ENCODE measurements around the gene ADAMTS18. TPM values are rescaled to one million over a fixed set of nuclear protein-coding genes. Genes with fewer than 3 reads are reported as not detected.

ADAMTS18 gene
- total and polyA plus RNA-seq, 8 donors, result 0.03 to 0.52 (median 0.14) TPM; not detected in 1

DNA sequence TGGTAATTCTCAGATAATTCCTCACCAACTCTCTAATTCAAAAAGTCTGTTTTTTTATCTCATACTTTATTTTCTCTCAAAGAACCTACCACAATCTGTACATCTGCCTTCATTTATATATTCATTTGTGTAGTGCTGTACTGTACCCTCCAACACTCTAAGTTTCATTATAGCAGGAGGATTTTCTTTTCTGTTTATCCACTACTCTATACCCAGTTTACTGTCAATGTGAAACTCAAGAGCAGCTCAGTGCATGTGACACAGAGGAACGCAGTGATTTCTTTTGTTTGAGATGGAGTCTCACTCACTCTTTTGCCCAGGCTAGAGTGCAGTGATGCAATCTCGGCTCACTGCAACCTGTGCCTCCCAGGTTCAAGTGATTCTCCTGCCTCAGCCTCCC lies 117.8 kb downstream of the ADAMTS18 start:
- peaks cover 0 to 25% (median 0%) of the 10 kb centered on the region in 4 donors for H3K27me3 ChIP-seq
- no peak for TF ChIP-seq CTCF (IDR thresholded peaks at IDR 0.05)
- intact Hi-C loops (cut with DNase I), result no loop called here
- H3K27ac ChIP-seq, result no peak overlapping the region
- WGBS, 2 donors, result 76 to 85% methylated on average over 2 of the region's 2 CpGs
- no peaks in the 10 kb centered on the region for H3K36me3 ChIP-seq
- ATAC-seq (no peak), DNase-seq (no peak), FAIRE-seq (no peak)
- H3K4me3 ChIP-seq, result no peak overlapping the region
- H3K9me3 ChIP-seq, result no peaks in the 10 kb centered on the region
- H3K4me1 ChIP-seq, result no peaks in the 10 kb centered on the region

GRCh38 chr16:77310877-77311276 lies 124.0 kb downstream of the ADAMTS18 start:
- DNase-seq (no peak), FAIRE-seq (no peak), ATAC-seq (no peak)
- no peak overlapping the region for H3K4me3 ChIP-seq
- WGBS, 2 donors, result 57 to 84% methylated on average over 1 of the region's 1 CpG
- H3K36me3 ChIP-seq, result no peaks in the 10 kb centered on the region
- no peaks in the 10 kb centered on the region for H3K9me3 ChIP-seq
- intact Hi-C loops (cut with DNase I), result no loop called here
- H3K4me1 ChIP-seq, result peaks cover 0 to 8% (median 0%) of the 10 kb centered on the region in 3 donors
- H3K27me3 ChIP-seq, result peaks cover 0 to 44% (median 0%) of the 10 kb centered on the region in 4 donors
- no peak overlapping the region for H3K27ac ChIP-seq
- no peak for TF ChIP-seq CTCF (IDR thresholded peaks at IDR 0.05)

- ATAC-seq (peak in 2 of 4 donors; percentile 45 to 61), DNase-seq (no peak), FAIRE-seq (no peak)
- intact Hi-C loops (cut with DNase I), result no loop called here
- WGBS, 2 donors, result 36 to 37% methylated on average over 1 of the region's 1 CpG
- Histone ChIP-seq H3K4me3 (no peak overlapping the region), H3K4me1 (peaks cover 0 to 8% (median 0%) of the 10 kb centered on the region in 3 donors), H3K9me3 (no peaks in the 10 kb centered on the region), H3K27me3 (peaks cover 0 to 41% (median 0%) of the 10 kb centered on the region in 4 donors), H3K36me3 (no peaks in the 10 kb centered on the region), H3K27ac (no peak overlapping the region)
- TF ChIP-seq CTCF (IDR thresholded peaks at IDR 0.05), result no peak
Observed at GRCh38 chr16:77308163-77308561, 126.7 kb downstream of the ADAMTS18 start.

DNA sequence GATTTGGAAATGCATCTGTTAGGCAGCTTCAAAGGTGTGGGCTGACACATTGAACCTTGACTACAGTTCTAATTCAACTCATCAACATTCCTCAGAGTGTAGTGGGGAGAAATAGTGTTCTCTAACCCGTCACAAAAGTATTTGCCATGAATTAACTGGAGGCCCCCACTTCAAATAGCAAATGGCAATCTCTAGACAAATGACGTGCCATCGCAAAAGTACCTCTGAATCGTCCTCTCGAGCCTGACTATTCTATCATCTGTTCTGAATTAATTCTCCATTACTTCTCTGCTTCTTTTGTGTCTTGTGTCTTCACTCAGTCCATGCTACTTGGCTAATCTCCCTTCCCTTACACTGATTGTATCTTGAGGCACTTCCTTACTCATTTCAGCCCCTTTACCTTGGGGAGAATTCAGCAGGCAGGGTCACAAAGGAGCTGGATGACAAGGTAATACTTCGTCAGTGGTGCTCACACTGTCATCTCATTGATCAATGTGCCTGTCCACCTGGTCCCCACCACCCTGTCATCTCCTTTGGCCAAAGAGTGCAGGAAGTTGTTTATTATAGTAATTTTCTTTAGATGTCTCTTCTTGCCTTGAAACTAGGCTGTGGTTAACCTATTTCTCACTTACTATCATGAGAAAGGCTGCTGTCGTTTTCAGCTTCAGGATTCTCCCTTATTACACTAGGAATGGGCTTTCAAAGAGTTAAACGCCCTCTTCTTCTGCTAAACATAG lies 127.2 kb downstream of the ADAMTS18 start:
- H3K27me3 ChIP-seq, result peaks cover 0 to 47% (median 0%) of the 10 kb centered on the region in 4 donors
- 65% methylated on average over 8 of the region's 8 CpGs for WGBS, 2 donors
- H3K4me1 ChIP-seq, result peaks cover 0 to 8% (median 0%) of the 10 kb centered on the region in 3 donors
- no peaks in the 10 kb centered on the region for H3K9me3 ChIP-seq
- no peak for ATAC-seq
- TF ChIP-seq CTCF (IDR thresholded peaks at IDR 0.05), result no peak
- no peaks in the 10 kb centered on the region for H3K36me3 ChIP-seq
- FAIRE-seq, result no peak
- intact Hi-C loops (cut with DNase I), result no loop called here
- no peak for DNase-seq
- no peak overlapping the region for H3K27ac ChIP-seq
- H3K4me3 ChIP-seq, result no peak overlapping the region

- Histone ChIP-seq H3K9me3 (no peaks in the 10 kb centered on the region), H3K27ac (no peak overlapping the region), H3K27me3 (peaks cover 0 to 40% (median 0%) of the 10 kb centered on the region in 4 donors), H3K4me3 (no peak overlapping the region), H3K4me1 (peaks cover 0 to 8% (median 0%) of the 10 kb centered on the region in 3 donors), H3K36me3 (no peaks in the 10 kb centered on the region)
- intact Hi-C loops (cut with DNase I), result no loop called here
- no peak for TF ChIP-seq CTCF (IDR thresholded peaks at IDR 0.05)
- WGBS, 2 donors, result 85 to 86% methylated on average over 3 of the region's 3 CpGs
- no peak for DNase-seq
- no peak for ATAC-seq
- FAIRE-seq, result no peak
Observed at GRCh38 chr16:77306075-77306474, 128.8 kb downstream of the ADAMTS18 start.
